22Rv1 (cell line): Measurements from ENCODE around the gene UGT1A6.

Source experiments
- H3K27ac ChIP-seq: fragments of 450-650 bp; 2 replicates; pipeline ENCODE4 v1.5.1; 2017
- CTCF ChIP-seq: fragments of 450-650 bp; IDR thresholded peaks from 2 replicates; pipeline ENCODE4 v1.5.1; 2017; ENCODE audit warnings: mild to moderate bottlenecking
- ZFX ChIP-seq: fragments of 450-650 bp; IDR thresholded peaks from 2 replicates; pipeline ENCODE4 v1.6.1; 2017; ENCODE audit warnings: antibody characterized with exemption, borderline replicate concordance

UGT1A6 gene

GRCh38 chr2:233813236-233814055 lies 120.8 kb downstream of the UGT1A6 start:
- no peak overlapping the region for H3K27ac ChIP-seq
- TF ChIP-seq ZFX, result no peak
- no peak for TF ChIP-seq CTCF

DNA sequence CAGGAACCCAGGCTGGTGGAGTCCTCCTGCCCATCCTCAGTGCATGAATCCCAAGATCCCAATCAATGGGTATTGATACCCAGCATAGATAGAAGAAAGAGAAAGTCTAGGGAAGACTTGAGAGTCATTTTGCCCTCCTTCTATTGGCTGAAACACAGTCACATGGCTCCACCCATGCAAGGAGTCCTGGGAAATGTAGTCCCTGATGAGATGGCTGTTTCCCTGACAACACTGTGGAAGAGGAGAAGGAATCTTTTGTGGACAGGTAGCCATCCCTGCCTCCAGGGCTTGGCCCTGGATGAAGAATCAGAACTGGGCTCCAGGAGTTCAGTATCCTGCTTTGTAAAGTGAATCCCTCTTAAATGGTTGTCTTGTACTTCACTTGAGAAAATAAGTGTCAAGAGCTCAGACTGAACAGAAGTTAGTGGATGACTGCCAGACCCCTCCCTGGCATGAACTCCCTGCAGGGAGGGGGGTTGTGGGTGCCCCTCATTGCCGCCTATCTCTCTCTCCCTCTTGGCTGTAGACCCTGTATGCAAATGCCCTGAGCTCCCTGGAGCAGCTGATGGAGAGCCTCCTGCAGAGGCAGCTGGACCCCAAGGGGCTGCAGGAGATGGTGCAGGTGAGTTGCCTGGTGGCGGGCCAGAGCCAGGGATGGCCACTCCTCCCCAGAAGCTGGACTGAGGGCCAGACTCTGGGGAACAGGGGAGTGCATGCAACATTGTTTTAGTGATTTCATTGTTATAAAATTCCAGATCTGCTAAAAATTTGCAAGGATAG lies 121.6 kb downstream of the UGT1A6 start:
- H3K27ac ChIP-seq, result no peak overlapping the region
- TF ChIP-seq ZFX (no peak), CTCF (no peak)

DNA sequence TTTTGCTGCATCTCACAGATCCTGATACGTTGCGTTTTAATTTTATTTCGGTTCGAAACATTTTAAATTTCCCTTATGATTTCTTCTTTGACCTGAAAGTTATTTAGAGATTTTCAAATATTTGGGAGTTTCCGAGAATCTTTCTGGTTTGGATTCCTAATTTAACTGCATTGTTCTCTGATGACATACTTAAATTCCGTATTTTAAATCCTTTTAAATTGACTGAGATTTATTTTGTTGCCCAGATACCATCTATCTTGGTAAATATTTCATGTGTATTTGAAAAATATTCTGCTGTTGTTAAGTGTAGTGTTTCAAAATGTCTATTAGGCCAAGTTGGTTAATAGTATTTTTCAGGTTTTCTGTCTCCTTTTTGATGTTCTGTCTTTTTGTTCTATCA lies 123.2 kb downstream of the UGT1A6 start:
- no peak for TF ChIP-seq ZFX
- TF ChIP-seq CTCF, result no peak
- H3K27ac ChIP-seq, result no peak overlapping the region

GRCh38 chr2:233816334-233816733 lies 123.6 kb downstream of the UGT1A6 start:
- no peak overlapping the region for H3K27ac ChIP-seq
- TF ChIP-seq ZFX, result no peak
- TF ChIP-seq CTCF, result no peak

DNA sequence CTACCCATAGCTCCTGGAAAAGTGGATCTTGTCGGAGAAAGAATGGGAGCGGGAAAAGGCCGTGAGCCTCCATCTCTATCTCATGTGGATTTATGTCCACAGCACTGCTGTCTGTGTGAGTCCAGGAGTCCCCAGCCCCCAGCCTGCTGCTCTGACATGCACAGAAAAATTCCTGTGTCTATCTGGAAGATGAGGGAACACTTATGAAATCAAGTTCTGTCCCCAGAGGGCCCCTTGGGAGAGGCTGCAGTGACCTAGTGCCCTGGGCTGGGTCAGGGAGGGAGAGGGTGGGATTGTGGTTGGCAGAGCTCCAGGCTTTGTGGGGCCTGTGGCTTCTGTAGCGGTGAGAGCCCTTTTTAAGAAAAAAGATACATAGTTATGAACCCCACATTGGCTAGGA lies 124.1 kb downstream of the UGT1A6 start:
- no peak overlapping the region for H3K27ac ChIP-seq
- no peak for TF ChIP-seq ZFX
- no peak for TF ChIP-seq CTCF

DNA sequence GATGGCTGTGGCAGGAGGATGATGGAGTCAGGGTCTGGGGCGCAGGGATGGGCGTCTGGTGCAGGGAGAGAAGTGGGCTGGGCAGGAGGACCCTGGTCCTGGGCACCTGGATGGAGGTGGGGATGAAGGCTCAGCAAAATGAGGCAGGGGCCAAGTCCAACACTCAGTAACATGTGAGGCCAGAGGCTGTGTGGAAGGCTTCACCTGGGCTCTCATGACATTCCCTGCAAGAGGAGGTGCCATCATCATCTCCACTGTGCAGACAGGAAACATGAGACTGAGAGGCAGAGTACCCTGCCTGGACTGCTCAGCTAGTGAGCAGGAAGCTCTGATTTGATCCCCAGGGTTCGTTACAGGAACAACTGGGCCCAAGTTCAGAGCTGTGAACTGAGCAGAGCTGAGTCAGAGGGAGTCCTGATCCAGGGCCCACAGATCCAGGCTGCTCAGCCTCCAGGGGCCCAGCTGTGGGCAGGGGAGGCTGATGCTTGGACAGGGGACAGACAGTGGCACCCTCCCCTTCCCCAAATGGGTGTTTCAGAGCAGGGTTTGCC lies 124.7 kb downstream of the UGT1A6 start:
- TF ChIP-seq ZFX (no peak), CTCF (no peak)
- no peak overlapping the region for H3K27ac ChIP-seq

DNA sequence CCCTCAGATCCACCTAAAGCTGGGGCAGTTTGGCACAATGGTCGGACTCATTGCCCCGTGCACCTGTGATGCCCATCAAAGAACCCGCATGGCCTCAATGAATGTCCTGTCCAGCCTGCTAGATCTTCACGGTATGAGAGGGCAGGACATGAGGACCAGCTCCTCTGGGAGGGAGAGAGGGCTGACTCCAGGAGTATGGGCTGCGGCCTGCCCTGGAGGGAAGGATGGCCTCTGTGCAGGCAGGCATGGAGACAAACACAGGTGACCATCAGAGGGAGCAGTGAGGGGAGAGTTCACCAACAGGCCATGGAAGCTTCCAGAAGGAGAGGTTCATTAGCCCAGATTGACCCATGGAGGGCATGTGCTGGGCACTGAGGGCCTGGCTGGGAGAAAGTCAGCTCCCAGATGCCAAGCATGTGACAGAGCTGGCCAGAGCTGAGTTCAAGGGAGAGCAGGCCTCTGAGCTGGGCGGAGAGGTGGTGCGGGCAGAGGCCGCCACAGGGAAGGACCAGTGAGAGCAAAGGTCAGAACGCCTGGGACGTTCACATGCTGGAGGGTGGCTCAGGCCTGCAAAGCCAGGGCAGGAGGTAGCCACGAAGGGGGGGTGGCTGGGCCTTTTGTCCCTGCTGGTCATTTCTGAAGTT lies 125.4 kb downstream of the UGT1A6 start:
- H3K27ac ChIP-seq, result no peak overlapping the region
- TF ChIP-seq ZFX (no peak), CTCF (no peak)
